Sigmoid colon (tissue), 4 donors: ENCODE results near the gene UGT1A7.

ENCODE experiments used
- EP300 ChIP-seq, 4 donors: sonication (generic); formaldehyde crosslinking; IDR thresholded peaks; one replicate each; pipeline ENCODE4 v1.6.1; 2017; ENCODE audit warnings: antibody characterized with exemption in 4 of 4
- POLR2A ChIP-seq, 2 donors: fragments of 450-650 bp; IDR thresholded peaks; one replicate each; pipeline ENCODE4 v1.6.1; 2016; ENCODE audit warnings: antibody characterized with exemption in 2 of 2, mild to moderate bottlenecking in 2 of 2, moderate library complexity in 2 of 2
- POLR2AphosphoS5 ChIP-seq, 4 donors: sonication (generic); formaldehyde crosslinking; IDR thresholded peaks; one replicate each; pipeline ENCODE4 v1.6.1; 2017; ENCODE audit warnings: antibody characterized with exemption in 4 of 4
- TF ChIP-seq, protein P1 (sequence below), 4 experiments: fragments of 450-650 bp in 3 of 4; fragments of 200-600 bp in 1 of 4; IDR thresholded peaks; one replicate each; pipeline ENCODE4 v1.5.1; 2016 to 2019; ENCODE audit warnings: antibody characterized with exemption in 4 of 4, mild to moderate bottlenecking in 3 of 4, moderate library complexity in 2 of 4

GRCh38 chr2:233791151-233791882, 109.6 kb downstream of the UGT1A7 start:
- no peak for TF ChIP-seq POLR2AphosphoS5 (IDR thresholded peaks at IDR 0.05)
- TF ChIP-seq, protein P1, sequence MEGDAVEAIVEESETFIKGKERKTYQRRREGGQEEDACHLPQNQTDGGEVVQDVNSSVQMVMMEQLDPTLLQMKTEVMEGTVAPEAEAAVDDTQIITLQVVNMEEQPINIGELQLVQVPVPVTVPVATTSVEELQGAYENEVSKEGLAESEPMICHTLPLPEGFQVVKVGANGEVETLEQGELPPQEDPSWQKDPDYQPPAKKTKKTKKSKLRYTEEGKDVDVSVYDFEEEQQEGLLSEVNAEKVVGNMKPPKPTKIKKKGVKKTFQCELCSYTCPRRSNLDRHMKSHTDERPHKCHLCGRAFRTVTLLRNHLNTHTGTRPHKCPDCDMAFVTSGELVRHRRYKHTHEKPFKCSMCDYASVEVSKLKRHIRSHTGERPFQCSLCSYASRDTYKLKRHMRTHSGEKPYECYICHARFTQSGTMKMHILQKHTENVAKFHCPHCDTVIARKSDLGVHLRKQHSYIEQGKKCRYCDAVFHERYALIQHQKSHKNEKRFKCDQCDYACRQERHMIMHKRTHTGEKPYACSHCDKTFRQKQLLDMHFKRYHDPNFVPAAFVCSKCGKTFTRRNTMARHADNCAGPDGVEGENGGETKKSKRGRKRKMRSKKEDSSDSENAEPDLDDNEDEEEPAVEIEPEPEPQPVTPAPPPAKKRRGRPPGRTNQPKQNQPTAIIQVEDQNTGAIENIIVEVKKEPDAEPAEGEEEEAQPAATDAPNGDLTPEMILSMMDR (IDR thresholded peaks at IDR 0.05): no peak
- no peak for TF ChIP-seq EP300 (IDR thresholded peaks at IDR 0.05)
- TF ChIP-seq POLR2A (IDR thresholded peaks at IDR 0.05): no peak
